ENCODE data around the gene ATMIN.

Gene ATMIN

GRCh38 chr16:80989801-80990200, 45.8 kb upstream of the ATMIN start:
- TF ChIP-seq CTCF (IDR thresholded peaks at IDR 0.05; ENCODE audit: low read length) (no peak), EZH2 (IDR thresholded peaks at IDR 0.05; ENCODE audit: borderline replicate concordance, low read length) (no peak)
- no peak overlapping the region for H3K27ac ChIP-seq (ENCODE audit: low read depth, low read length, poor library complexity, severe bottlenecking)
- H3K79me2 ChIP-seq (ENCODE audit: insufficient read depth, low read length), result peaks cover 10% of the 10 kb centered on the region
- H3K9me3 ChIP-seq (ENCODE audit: low read length), result no peaks in the 10 kb centered on the region
- no peaks in the 10 kb centered on the region for H3K27me3 ChIP-seq (ENCODE audit: insufficient read depth, low read length)
- H3K36me3 ChIP-seq (ENCODE audit: insufficient read depth, low read length), result peaks cover 6% of the 10 kb centered on the region; the same call in 1 of the 2 replicates
- no peak overlapping the region for H3K9ac ChIP-seq (ENCODE audit: low read length)
- H3K9me2 ChIP-seq (ENCODE audit: low read depth, low read length), result no peaks in the 10 kb centered on the region
- no peaks in the 10 kb centered on the region for H3K4me1 ChIP-seq (ENCODE audit: insufficient read depth, low read length, severe bottlenecking)
- H2AFZ ChIP-seq (ENCODE audit: low read length), result no peak overlapping the region
- H3F3A ChIP-seq (ENCODE audit: insufficient read depth, low read length), result no peaks in the 10 kb centered on the region
- no peak overlapping the region for H3K4me3 ChIP-seq (ENCODE audit: low read depth, low read length, poor library complexity, severe bottlenecking)
- no peaks in the 10 kb centered on the region for H4K20me1 ChIP-seq (ENCODE audit: insufficient read depth, low read length)
- no peak overlapping the region for H3K4me2 ChIP-seq (ENCODE audit: low read length)

GRCh38 chr16:80990577-80990976, 45.1 kb upstream of the ATMIN start:
- no peak overlapping the region for H3K27ac ChIP-seq (ENCODE audit: low read depth, low read length, poor library complexity, severe bottlenecking)
- no peaks in the 10 kb centered on the region for H3K9me2 ChIP-seq (ENCODE audit: low read depth, low read length)
- H3K4me2 ChIP-seq (ENCODE audit: low read length), result no peak overlapping the region
- no peaks in the 10 kb centered on the region for H3K4me1 ChIP-seq (ENCODE audit: insufficient read depth, low read length, severe bottlenecking)
- no peak overlapping the region for H3K4me3 ChIP-seq (ENCODE audit: low read depth, low read length, poor library complexity, severe bottlenecking)
- H4K20me1 ChIP-seq (ENCODE audit: insufficient read depth, low read length), result no peaks in the 10 kb centered on the region
- TF ChIP-seq EZH2 (IDR thresholded peaks at IDR 0.05; ENCODE audit: borderline replicate concordance, low read length) (no peak), CTCF (IDR thresholded peaks at IDR 0.05; ENCODE audit: low read length) (no peak)
- H3F3A ChIP-seq (ENCODE audit: insufficient read depth, low read length), result no peaks in the 10 kb centered on the region
- no peak overlapping the region for H3K9ac ChIP-seq (ENCODE audit: low read length)
- H3K27me3 ChIP-seq (ENCODE audit: insufficient read depth, low read length), result no peaks in the 10 kb centered on the region
- H3K36me3 ChIP-seq (ENCODE audit: insufficient read depth, low read length), result peaks cover 9% of the 10 kb centered on the region; the same call in 1 of the 2 replicates
- peaks cover 10% of the 10 kb centered on the region for H3K79me2 ChIP-seq (ENCODE audit: insufficient read depth, low read length)
- no peaks in the 10 kb centered on the region for H3K9me3 ChIP-seq (ENCODE audit: low read length)
- H2AFZ ChIP-seq (ENCODE audit: low read length), result no peak overlapping the region

- no peaks in the 10 kb centered on the region for H4K20me1 ChIP-seq (ENCODE audit: insufficient read depth, low read length)
- H3K9me3 ChIP-seq (ENCODE audit: low read length), result no peaks in the 10 kb centered on the region
- H3K79me2 ChIP-seq (ENCODE audit: insufficient read depth, low read length), result peaks cover 11% of the 10 kb centered on the region
- no peaks in the 10 kb centered on the region for H3K9me2 ChIP-seq (ENCODE audit: low read depth, low read length)
- no peak overlapping the region for H2AFZ ChIP-seq (ENCODE audit: low read length)
- H3K27me3 ChIP-seq (ENCODE audit: insufficient read depth, low read length), result no peaks in the 10 kb centered on the region
- no peak overlapping the region for H3K27ac ChIP-seq (ENCODE audit: low read depth, low read length, poor library complexity, severe bottlenecking)
- peaks cover 10% of the 10 kb centered on the region; the same call in 1 of the 2 replicates for H3K36me3 ChIP-seq (ENCODE audit: insufficient read depth, low read length)
- H3K9ac ChIP-seq (ENCODE audit: low read length), result no peak overlapping the region
- H3K4me1 ChIP-seq (ENCODE audit: insufficient read depth, low read length, severe bottlenecking), result no peaks in the 10 kb centered on the region
- TF ChIP-seq EZH2 (IDR thresholded peaks at IDR 0.05; ENCODE audit: borderline replicate concordance, low read length), result no peak
- no peak for TF ChIP-seq CTCF (IDR thresholded peaks at IDR 0.05; ENCODE audit: low read length)
- no peak overlapping the region for H3K4me2 ChIP-seq (ENCODE audit: low read length)
- H3K4me3 ChIP-seq (ENCODE audit: low read depth, low read length, poor library complexity, severe bottlenecking), result no peak overlapping the region
- no peaks in the 10 kb centered on the region for H3F3A ChIP-seq (ENCODE audit: insufficient read depth, low read length)
Measured at GRCh38 chr16:80990978-80991377, 44.7 kb upstream of the ATMIN start.

Data from OCI-LY1 (cell line).